GM12874 (cell line): ENCODE results near the gene RXRA.

Experiments
- TF ChIP-seq, protein P1 (sequence below): IDR thresholded peaks from 2 replicates; pipeline ENCODE4 v1.5.1; 2011; ENCODE audit warnings: low read depth, mild to moderate bottlenecking, control low read depth, low read length, moderate library complexity; ENCODE audit not compliant: insufficient read depth

The RXRA gene

DNA sequence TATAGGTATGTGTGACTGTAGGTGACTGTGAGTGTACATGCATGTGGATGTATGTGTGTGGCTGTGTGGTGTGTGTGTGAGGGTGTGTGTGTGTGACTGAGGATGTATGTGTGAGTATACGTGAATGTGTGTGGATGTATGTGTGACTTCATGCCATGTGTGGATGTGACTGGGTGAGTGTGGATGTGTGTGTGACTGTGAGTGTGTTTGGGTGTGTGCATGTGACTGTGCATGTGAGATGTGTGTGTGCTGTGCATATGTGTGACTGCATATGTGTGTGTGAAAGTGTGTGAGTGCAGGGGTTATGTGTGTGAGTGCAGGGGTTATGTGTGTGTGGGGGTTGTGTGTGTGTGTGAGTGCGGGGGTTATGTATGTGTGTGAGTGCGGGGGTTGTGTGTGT, 42.3 kb downstream of the RXRA start:
- TF ChIP-seq, protein P1, sequence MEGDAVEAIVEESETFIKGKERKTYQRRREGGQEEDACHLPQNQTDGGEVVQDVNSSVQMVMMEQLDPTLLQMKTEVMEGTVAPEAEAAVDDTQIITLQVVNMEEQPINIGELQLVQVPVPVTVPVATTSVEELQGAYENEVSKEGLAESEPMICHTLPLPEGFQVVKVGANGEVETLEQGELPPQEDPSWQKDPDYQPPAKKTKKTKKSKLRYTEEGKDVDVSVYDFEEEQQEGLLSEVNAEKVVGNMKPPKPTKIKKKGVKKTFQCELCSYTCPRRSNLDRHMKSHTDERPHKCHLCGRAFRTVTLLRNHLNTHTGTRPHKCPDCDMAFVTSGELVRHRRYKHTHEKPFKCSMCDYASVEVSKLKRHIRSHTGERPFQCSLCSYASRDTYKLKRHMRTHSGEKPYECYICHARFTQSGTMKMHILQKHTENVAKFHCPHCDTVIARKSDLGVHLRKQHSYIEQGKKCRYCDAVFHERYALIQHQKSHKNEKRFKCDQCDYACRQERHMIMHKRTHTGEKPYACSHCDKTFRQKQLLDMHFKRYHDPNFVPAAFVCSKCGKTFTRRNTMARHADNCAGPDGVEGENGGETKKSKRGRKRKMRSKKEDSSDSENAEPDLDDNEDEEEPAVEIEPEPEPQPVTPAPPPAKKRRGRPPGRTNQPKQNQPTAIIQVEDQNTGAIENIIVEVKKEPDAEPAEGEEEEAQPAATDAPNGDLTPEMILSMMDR = no peak

DNA sequence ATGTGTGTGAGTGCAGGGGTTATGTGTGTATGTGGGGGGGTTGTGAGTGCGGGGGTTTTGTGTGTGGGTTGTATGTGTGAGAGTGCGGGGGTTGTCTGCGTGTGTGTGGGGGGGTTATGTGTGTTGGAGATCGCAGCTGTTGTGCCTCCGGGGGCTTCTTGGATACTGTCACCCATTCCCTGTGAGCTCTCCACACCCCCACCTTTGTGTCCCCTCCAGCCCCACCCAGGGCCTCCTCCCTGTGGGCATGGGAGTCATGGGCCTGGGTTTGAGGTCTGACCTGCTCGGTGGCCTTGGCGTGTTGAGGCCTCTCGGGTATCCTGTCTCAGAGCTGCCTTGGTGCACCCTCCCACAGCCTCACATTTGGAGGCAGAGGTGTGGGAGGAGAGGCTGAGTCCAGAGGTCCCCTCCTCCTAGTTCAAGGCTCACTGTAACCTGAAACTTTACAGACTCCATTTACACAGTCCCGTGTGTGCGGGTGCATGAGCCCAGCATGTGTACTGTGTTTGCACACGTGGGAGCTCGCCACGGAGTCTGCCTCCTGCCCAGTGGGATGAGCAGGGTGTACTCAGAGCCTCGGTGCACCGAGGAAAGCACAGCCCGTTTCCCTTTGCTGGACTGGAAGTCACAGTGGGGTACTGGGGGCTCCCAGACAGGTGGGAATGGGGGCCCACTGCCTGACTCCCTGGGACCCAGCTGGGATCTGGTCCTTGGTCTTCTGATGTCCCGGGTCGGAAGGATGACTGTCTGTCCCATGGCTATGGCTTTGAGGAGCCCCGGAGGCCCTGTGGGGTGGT, 43.4 kb downstream of the RXRA start:
- TF ChIP-seq, protein P1 = no peak

DNA sequence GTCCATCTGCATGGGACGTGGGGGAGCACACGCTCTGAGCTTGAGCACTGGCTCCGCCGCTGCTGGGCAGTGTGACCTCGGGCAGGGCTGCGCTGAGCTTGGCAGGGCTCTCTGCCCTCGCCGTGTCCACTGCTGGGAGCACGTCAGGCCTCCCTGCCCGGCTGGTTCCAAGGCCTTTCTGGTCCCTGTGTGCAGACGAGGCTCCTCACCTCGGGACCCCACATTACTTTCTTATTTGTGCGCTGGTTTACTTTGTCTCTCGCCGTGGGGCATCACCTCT, 43.9 kb downstream of the RXRA start:
- TF ChIP-seq, protein P1 = no peak

DNA sequence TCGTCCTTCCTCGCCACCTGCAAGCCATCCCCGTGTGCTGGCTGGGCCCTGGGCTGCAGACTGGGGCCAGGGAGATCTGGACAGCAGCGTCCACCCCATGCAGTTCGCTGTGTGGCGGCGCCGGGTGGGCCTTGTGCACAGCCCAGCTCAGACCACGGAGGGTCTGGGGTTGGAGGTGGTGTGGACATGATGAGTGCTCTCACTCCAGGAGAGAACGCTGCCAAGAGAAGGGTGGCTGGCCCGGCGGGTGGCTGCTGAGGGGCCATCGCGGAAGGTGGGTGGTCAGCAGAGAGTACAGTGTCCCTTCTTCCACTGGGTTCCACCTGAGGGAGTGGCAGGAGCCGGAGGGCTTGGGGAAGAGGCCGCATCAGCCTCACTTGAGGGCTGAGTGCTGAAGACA, 44.4 kb downstream of the RXRA start:
- TF ChIP-seq, protein P1 = no peak

DNA sequence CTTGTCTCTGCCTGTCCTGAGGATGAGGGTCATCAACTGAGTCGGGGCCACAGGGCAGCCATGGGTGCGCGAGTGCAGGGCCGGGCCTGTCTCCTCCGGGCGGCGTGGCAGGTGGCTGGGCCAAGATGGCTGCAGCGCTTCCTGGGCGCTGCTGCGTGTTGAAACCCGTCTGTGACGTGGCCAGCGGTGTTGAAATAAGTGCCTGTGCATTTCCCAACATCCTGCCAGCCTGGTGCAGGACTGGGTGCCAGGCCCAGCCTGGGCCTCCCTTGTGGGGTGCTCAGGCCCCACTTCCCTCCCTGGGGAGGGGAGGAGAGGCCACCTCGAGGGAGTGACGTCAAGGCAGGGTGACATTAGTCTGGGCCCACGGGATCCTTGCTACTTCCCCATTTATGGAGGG, 45.5 kb downstream of the RXRA start:
- TF ChIP-seq, protein P1 = no peak

DNA sequence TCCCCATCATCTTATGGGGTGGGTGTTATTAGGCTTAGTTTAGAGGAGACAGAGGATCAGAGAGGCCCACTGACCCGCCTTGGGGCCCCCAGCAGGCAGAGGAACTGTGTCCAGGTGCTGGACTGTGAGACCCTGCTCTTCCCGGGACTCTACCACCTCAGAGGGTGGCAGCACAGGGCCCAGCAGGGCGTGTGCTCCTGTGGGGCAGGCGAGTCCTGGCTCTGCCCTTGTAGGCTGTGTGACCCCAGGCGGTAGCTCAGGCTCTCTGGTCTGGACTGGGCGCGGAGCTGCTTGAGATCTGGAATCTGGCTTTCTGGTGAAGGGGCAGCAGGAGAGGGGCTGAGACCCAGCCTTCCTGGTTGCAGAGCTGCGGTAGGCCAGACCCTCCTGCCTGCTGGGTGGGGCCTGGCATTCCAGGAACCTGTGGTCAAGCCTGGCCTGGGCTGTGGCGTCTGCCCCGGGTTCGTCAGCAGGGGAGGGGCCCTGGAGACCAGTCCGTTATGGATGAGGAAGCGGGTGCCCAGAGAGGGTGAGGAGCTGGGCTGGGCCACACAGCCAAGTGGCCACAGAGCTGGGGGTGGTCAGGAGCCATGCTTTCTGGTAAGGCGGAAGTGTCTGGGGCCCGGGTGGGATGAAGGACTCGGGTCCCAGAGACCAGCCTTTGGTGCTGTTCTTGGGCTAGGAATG, 46.5 kb downstream of the RXRA start:
- TF ChIP-seq, protein P1 = no peak

DNA sequence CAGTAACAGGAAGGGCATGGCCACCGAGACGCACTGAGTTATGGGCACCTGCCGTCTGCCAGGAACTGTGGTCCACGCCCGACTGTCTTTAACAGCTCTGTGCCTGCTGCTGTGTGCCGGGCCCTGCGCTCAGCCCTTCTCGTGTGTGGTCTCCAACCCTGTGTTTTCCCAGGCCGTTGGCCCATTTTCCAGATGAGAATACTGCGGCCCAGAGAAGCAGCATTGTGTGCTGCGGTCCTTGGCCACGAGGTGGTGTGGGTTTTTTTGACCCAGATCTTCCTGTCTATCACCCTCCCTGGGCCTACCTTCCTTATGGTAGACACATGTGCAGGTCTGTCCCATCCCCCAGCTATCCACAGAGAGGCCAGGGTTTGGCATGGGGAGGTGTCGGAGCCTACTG, 47.0 kb downstream of the RXRA start:
- TF ChIP-seq, protein P1 = no peak
